Chondrocyte (in vitro differentiated cells): ENCODE measurements around the gene PPP2R2D. TPM values are rescaled to one million over a fixed set of nuclear protein-coding genes. Genes with fewer than 3 reads are reported as not detected.
A peak's percentile ranks its signal among the peaks of the same experiment; 100 is the strongest.

Experiments
- DNase-seq: peaks from one replicate; pipeline ENCODE4 v3.0.0; 2021; ENCODE audit warnings: mixed read lengths, low spot score
- H3K27ac Mint-ChIP-seq: one replicate; pipeline ENCODE4 v1.8.0; 2021; ENCODE audit warnings: mild to moderate bottlenecking, moderate library complexity, mixed read lengths; ENCODE audit not compliant: unreplicated experiment
- H3K27me3 Mint-ChIP-seq: 2 replicates; pipeline ENCODE4 v1.8.0; 2021; ENCODE audit warnings: low read depth, mixed read lengths
- H3K36me3 Mint-ChIP-seq: 2 replicates; pipeline ENCODE4 v1.8.0; 2021; ENCODE audit warnings: low read depth, mixed read lengths
- H3K4me1 Mint-ChIP-seq: 2 replicates; pipeline ENCODE4 v1.8.0; 2021; ENCODE audit warnings: low read depth, mild to moderate bottlenecking, mixed read lengths
- H3K4me3 Mint-ChIP-seq: one replicate; pipeline ENCODE4 v1.8.0; 2021; ENCODE audit warnings: mild to moderate bottlenecking, moderate library complexity, mixed read lengths; ENCODE audit not compliant: unreplicated experiment
- H3K9me3 Mint-ChIP-seq: 2 replicates; pipeline ENCODE4 v1.8.0; 2021; ENCODE audit warnings: low read depth, mixed read lengths
- total RNA-seq: library from RNA; stranded (reverse); gene quantifications from 3 replicates; pipeline ENCODE4 v1.2.1, GENCODE V29; 2021
- TF ChIP-seq, protein P1 (sequence below): fragments of 200-600 bp; sonication (generic); IDR thresholded peaks from 2 replicates; pipeline ENCODE4 v1.5.0; 2021; ENCODE audit warnings: antibody characterized with exemption, mild to moderate bottlenecking, moderate library complexity

PPP2R2D gene
- total RNA-seq, 1 donor from 2014 or later, result 24.3 TPM

DNA sequence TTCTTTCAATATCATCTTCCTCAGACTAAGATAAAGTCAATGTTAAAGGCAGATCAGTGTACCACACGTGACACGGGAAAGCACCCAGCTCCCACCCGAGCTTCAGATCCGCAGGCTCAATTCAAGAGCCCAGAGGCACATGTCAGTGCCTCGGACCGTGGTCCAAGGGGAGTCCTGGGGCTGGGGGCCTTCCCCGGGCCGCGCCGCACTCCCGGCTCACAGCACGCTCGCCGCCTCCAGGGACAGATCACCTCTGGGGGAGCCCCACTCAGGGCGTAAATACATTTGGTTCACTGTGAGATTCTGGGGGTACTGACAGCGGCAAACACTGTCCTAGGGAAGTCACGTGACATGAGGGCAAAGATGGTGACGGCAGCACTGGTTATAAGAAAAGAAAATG is 70.1 kb downstream of the PPP2R2D start:
- DNase-seq, result no peak
- Mint-ChIP-seq H3K27me3 (no peaks in the 10 kb centered on the region), H3K36me3 (peaks cover 21% of the 10 kb centered on the region), H3K9me3 (no peaks in the 10 kb centered on the region), H3K4me1 (peaks cover 27% of the 10 kb centered on the region), H3K27ac (no peak overlapping the region), H3K4me3 (no peak overlapping the region)
- TF ChIP-seq, protein P1, sequence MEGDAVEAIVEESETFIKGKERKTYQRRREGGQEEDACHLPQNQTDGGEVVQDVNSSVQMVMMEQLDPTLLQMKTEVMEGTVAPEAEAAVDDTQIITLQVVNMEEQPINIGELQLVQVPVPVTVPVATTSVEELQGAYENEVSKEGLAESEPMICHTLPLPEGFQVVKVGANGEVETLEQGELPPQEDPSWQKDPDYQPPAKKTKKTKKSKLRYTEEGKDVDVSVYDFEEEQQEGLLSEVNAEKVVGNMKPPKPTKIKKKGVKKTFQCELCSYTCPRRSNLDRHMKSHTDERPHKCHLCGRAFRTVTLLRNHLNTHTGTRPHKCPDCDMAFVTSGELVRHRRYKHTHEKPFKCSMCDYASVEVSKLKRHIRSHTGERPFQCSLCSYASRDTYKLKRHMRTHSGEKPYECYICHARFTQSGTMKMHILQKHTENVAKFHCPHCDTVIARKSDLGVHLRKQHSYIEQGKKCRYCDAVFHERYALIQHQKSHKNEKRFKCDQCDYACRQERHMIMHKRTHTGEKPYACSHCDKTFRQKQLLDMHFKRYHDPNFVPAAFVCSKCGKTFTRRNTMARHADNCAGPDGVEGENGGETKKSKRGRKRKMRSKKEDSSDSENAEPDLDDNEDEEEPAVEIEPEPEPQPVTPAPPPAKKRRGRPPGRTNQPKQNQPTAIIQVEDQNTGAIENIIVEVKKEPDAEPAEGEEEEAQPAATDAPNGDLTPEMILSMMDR, result no peak

DNA sequence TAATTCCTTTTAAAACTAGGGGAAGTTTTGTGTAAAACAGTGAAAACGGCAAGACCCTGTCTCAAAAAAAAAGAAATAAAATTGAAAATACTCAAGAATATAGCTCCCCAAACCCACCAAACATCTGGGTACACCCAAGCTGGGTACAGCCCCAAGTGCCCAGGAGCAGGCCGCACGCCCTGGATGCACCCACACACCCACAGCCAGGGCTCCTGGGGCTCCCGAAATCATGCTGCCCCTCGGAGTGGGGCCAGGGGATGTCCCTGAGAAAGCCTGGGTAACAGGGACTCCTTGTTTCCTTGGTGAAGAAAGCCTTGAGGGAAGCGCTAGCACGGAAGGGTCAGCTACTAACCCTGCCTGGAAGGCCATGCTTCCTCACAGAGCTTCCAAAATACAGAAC is 70.8 kb downstream of the PPP2R2D start:
- Mint-ChIP-seq H3K27ac (no peak overlapping the region), H3K4me1 (peaks cover 33% of the 10 kb centered on the region), H3K36me3 (peaks cover 21% of the 10 kb centered on the region), H3K9me3 (no peaks in the 10 kb centered on the region), H3K27me3 (no peaks in the 10 kb centered on the region), H3K4me3 (no peak overlapping the region)
- TF ChIP-seq, protein P1, result no peak
- no peak for DNase-seq

DNA sequence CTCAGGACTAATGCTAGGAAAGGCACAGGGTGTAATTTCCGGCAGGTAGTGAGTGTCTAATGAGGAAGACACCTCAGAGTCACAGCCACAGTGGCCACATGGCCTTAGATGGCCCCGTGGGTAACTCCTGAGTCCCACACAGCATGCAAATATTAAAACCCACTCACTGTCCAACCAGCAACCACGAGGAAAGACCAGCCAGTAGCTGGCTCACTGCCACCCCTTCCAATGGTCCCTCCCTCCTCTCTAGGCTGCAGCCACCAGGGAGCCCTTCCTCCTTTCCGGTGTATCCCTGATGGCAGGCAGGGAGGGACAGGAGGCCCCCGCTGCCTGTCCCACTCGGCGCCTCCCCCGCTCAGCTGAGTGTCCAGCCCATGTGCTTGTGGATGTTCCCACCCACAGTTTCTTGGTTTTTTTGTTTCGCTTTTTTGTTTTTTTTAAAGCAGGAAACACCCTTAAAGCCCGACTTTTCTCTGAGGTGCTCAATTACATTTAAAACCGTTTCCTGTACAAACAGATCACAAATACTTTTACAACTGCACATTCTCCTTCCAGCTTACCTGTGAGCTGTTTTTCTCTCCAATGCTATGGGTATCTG is 71.8 kb downstream of the PPP2R2D start:
- peaks cover 41% of the 10 kb centered on the region for H3K4me1 Mint-ChIP-seq
- H3K27me3 Mint-ChIP-seq, result no peaks in the 10 kb centered on the region
- H3K9me3 Mint-ChIP-seq, result no peaks in the 10 kb centered on the region
- H3K27ac Mint-ChIP-seq, result no peak overlapping the region
- TF ChIP-seq, protein P1, result no peak
- peaks cover 20% of the 10 kb centered on the region for H3K36me3 Mint-ChIP-seq
- peak overlapping the region; percentile 31 for H3K4me3 Mint-ChIP-seq
- no peak for DNase-seq

DNA sequence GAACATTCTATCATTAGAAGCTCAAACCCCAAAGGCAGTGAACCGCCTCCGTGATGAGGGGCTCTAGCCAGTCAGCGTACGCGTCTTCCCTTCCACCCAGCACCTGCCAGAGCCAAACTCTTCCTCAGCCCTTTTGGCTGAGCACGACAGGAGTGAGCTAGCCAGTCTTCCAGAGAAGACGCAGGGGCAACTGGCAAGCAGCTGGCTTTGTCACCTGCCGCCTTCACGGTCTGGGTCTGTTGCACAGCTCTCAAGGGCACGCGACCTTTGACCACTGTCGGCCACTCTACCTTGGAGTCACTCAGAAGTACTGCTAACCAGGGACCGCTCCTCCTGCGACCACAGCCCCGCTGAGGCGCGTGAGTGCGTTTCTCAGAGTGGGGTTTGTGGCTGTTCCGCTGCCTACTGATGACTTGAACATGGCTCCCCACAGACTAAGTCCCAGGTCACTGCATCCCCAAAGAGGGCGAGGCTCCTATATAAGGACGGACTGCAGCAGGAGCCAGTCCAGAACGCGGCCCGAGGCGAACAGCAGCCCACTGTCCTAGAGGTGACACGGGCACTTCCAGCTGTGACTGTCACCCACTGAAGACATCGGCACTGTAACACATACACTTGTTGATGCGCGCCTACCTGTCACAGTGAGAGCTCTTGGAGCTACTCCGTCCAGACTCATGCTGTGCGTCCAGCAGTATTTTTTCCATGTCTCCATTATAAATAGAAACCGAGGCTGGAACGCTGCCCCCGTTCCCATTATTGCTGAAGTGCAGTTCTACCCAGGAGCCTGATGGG is 72.5 kb downstream of the PPP2R2D start:
- Mint-ChIP-seq H3K9me3 (no peaks in the 10 kb centered on the region), H3K4me1 (peaks cover 49% of the 10 kb centered on the region), H3K36me3 (peaks cover 19% of the 10 kb centered on the region), H3K4me3 (no peak overlapping the region), H3K27me3 (no peaks in the 10 kb centered on the region), H3K27ac (no peak overlapping the region)
- no peak for DNase-seq
- TF ChIP-seq, protein P1, result no peak

DNA sequence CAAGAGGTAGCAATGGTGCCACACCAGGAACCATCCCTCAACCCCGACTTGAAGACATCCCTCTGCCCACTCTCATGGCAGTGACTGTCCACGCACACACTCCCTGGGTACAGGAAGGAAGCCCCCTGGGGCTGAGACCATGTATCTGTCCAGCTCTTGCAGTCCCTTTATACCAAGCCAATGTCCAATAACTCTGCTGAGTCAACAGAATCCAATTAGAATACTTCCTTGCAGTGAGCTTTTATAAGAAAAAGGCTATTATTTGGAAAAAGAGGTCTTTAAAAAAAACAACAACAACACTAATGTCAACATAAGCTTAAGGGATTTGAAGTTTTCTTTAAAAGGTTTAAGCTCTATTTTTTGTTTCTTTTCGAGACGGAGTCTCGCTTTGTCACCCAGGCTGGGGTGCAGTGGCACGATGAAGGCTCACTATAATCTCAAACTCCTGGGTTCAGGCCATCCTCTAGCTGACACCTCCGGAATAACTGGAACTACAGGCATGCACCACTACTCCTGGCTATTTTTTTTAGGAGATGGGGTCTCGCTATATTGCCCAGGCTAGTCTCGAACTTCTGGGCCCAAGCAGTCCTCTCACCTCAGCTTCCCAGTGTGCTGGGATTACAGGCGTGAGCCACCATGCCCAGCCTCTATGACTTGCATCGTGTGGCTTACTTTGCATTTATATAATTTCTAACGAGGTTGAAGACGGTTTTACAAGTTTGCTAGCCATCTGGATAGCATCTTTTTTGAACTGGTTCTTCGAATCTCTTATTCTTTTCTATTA is 73.4 kb downstream of the PPP2R2D start:
- TF ChIP-seq, protein P1, result no peak
- H3K4me1 Mint-ChIP-seq, result peaks cover 56% of the 10 kb centered on the region
- no peak overlapping the region for H3K4me3 Mint-ChIP-seq
- peaks cover 16% of the 10 kb centered on the region for H3K36me3 Mint-ChIP-seq
- no peak for DNase-seq
- H3K27ac Mint-ChIP-seq, result no peak overlapping the region
- no peaks in the 10 kb centered on the region for H3K27me3 Mint-ChIP-seq
- H3K9me3 Mint-ChIP-seq, result no peaks in the 10 kb centered on the region
